Smooth muscle cell (in vitro differentiated cells): ENCODE data around the gene HMGCS2. TPM values are rescaled to one million over a fixed set of nuclear protein-coding genes. Genes with fewer than 3 reads are reported as not detected.

Source experiments
- DNase-seq: peaks from one replicate; lab custom pipeline; 2025; ENCODE audit not compliant: unreplicated experiment; lab: John Stamatoyannopoulos, UW
- H2AFZ ChIP-seq: fragments of 200-600 bp; sonication (generic); 2 replicates; pipeline ENCODE4 v1.6.0; 2016; ENCODE audit warnings: antibody characterized with exemption, low read depth, mild to moderate bottlenecking
- H3F3A ChIP-seq: fragments of 200-600 bp; sonication (generic); 2 replicates; pipeline ENCODE4 v1.6.0; 2017; ENCODE audit warnings: antibody characterized with exemption, low read depth
- H3K27ac ChIP-seq: fragments of 200-600 bp; sonication (generic); 2 replicates; pipeline ENCODE4 v1.5.1; 2016; ENCODE audit warnings: low read depth, mild to moderate bottlenecking
- H3K27me3 ChIP-seq: fragments of 200-600 bp; sonication (generic); 2 replicates; pipeline ENCODE4 v1.6.1; 2016; ENCODE audit warnings: low read depth, mild to moderate bottlenecking
- H3K36me3 ChIP-seq: fragments of 200-600 bp; sonication (generic); 2 replicates; pipeline ENCODE4 v1.5.1; 2016; ENCODE audit warnings: low read depth
- H3K4me1 ChIP-seq: fragments of 200-600 bp; sonication (generic); 2 replicates; pipeline ENCODE4 v1.5.1; 2016; ENCODE audit warnings: low read depth
- H3K4me2 ChIP-seq: fragments of 200-600 bp; sonication (generic); 2 replicates; pipeline ENCODE4 v1.6.0; 2016; ENCODE audit warnings: mild to moderate bottlenecking
- H3K4me3 ChIP-seq: fragments of 200-600 bp; sonication (generic); 2 replicates; pipeline ENCODE4 v1.5.1; 2016; ENCODE audit warnings: mild to moderate bottlenecking
- H3K79me2 ChIP-seq: fragments of 200-600 bp; sonication (generic); 2 replicates; pipeline ENCODE4 v1.6.0; 2016; ENCODE audit warnings: low read depth, mild to moderate bottlenecking
- H3K9ac ChIP-seq: fragments of 200-600 bp; sonication (generic); 2 replicates; pipeline ENCODE4 v1.6.0; 2016; ENCODE audit warnings: low read depth
- H3K9me3 ChIP-seq: fragments of 200-600 bp; sonication (generic); replicated peaks from 2 replicates; pipeline ENCODE4 v1.5.1; 2016; ENCODE audit warnings: low read depth
- H4K20me1 ChIP-seq: fragments of 200-600 bp; sonication (generic); 2 replicates; pipeline ENCODE4 v1.6.0; 2016; ENCODE audit warnings: low read depth
- CTCF ChIP-seq: fragments of 200-600 bp; sonication (generic); IDR thresholded peaks from 2 replicates; pipeline ENCODE4 v1.5.1; 2017; ENCODE audit warnings: borderline replicate concordance, mild to moderate bottlenecking, antibody characterized with exemption; ENCODE audit not compliant: insufficient read depth, poor library complexity, severe bottlenecking
- WGBS: methylation state at CpG from one replicate; pipeline ENCODE4 v1.1.7; 2016; ENCODE audit warnings: low lambda C conversion rate; 5-methylcytosine and 5-hydroxymethylcytosine counted together
- polyA plus RNA-seq: library from polyadenylated mRNA; unstranded; fragments of >200 nt; fragmentation: Nextera tagmentation; extraction: Ambion mirVana; gene quantifications from 2 replicates; pipeline ENCODE4 v1.2.1, GENCODE V29; 2016
- total RNA-seq: library from RNA; depleted of rRNA; stranded (reverse); fragments of >200 nt; gene quantifications from 2 replicates; pipeline ENCODE4 v1.2.3, GENCODE V29; 2014

The HMGCS2 gene
- total and polyA plus RNA-seq, 2 experiments from 2014 or later, result not detected

- Histone ChIP-seq H3K36me3 (no peaks in the 10 kb centered on the region), H3F3A (no peaks in the 10 kb centered on the region), H3K27ac (no peak overlapping the region), H3K9ac (no peak overlapping the region), H3K4me2 (no peak overlapping the region), H3K4me3 (no peak overlapping the region), H2AFZ (no peak overlapping the region), H3K27me3 (no peaks in the 10 kb centered on the region), H4K20me1 (no peaks in the 10 kb centered on the region), H3K9me3 (peaks cover 5% of the 10 kb centered on the region), H3K79me2 (no peaks in the 10 kb centered on the region), H3K4me1 (no peaks in the 10 kb centered on the region)
- no peak for TF ChIP-seq CTCF
- no peak for DNase-seq
- 53% methylated on average over 6 of the region's 6 CpGs for WGBS
These were observed 64.8 kb downstream of the HMGCS2 start for GRCh38 chr1:119703666-119704450.

GRCh38 chr1:119702384-119702783, 66.3 kb downstream of the HMGCS2 start:
- no peak for DNase-seq
- no peaks in the 10 kb centered on the region for H3K36me3 ChIP-seq
- H3K27me3 ChIP-seq, result no peaks in the 10 kb centered on the region
- no peak overlapping the region for H3K9ac ChIP-seq
- H2AFZ ChIP-seq, result no peak overlapping the region
- H3K4me3 ChIP-seq, result no peak overlapping the region
- no peak for TF ChIP-seq CTCF
- peaks cover 10% of the 10 kb centered on the region for H3K4me1 ChIP-seq
- H3K4me2 ChIP-seq, result no peak overlapping the region
- H4K20me1 ChIP-seq, result no peaks in the 10 kb centered on the region
- no peaks in the 10 kb centered on the region for H3K79me2 ChIP-seq
- no peaks in the 10 kb centered on the region for H3F3A ChIP-seq
- WGBS, result 97% methylated on average over 2 of the region's 2 CpGs
- no peak overlapping the region for H3K27ac ChIP-seq
- H3K9me3 ChIP-seq, result peaks cover 5% of the 10 kb centered on the region

GRCh38 chr1:119701659-119702058, 67.0 kb downstream of the HMGCS2 start:
- no peak for DNase-seq
- Histone ChIP-seq H3K79me2 (no peaks in the 10 kb centered on the region), H3K4me2 (no peak overlapping the region), H3K36me3 (no peaks in the 10 kb centered on the region), H3K9ac (no peak overlapping the region), H3F3A (no peaks in the 10 kb centered on the region), H3K9me3 (peaks cover 5% of the 10 kb centered on the region), H3K27ac (no peak overlapping the region), H3K4me3 (no peak overlapping the region), H2AFZ (no peak overlapping the region), H4K20me1 (no peaks in the 10 kb centered on the region), H3K4me1 (peaks cover 14% of the 10 kb centered on the region), H3K27me3 (no peaks in the 10 kb centered on the region)
- TF ChIP-seq CTCF, result no peak

- Histone ChIP-seq H3K9me3 (peaks cover 5% of the 10 kb centered on the region), H3K27me3 (no peaks in the 10 kb centered on the region), H3K27ac (no peak overlapping the region), H3K4me2 (no peak overlapping the region), H3K79me2 (no peaks in the 10 kb centered on the region), H3K4me3 (no peak overlapping the region), H4K20me1 (no peaks in the 10 kb centered on the region), H2AFZ (no peak overlapping the region), H3K36me3 (no peaks in the 10 kb centered on the region), H3K9ac (no peak overlapping the region), H3K4me1 (peaks cover 14% of the 10 kb centered on the region), H3F3A (no peaks in the 10 kb centered on the region)
- 90% methylated on average over 2 of the region's 2 CpGs for WGBS
- DNase-seq, result no peak
- TF ChIP-seq CTCF, result no peak
These were observed 68.4 kb downstream of the HMGCS2 start for GRCh38 chr1:119700326-119700725.
